ENCODE measurements around the gene TMEM232.

The TMEM232 gene

GRCh38 chr5:110439296-110439695, 287.2 kb downstream of the TMEM232 start:
- H3K27me3 Mint-ChIP-seq = no peaks in the 10 kb centered on the region
- no peak overlapping the region for H3K27ac Mint-ChIP-seq
- no peak for DNase-seq
- no peaks in the 10 kb centered on the region for H3K36me3 Mint-ChIP-seq (ENCODE audit: insufficient read depth)
- no peaks in the 10 kb centered on the region for H3K9me3 Mint-ChIP-seq
- H3K4me1 Mint-ChIP-seq (ENCODE audit: low read depth in 2 of 2) = no peaks in the 10 kb centered on the region
- ATAC-seq (replicated peaks) = no peak
- no peak overlapping the region for H3K4me3 Mint-ChIP-seq

DNA sequence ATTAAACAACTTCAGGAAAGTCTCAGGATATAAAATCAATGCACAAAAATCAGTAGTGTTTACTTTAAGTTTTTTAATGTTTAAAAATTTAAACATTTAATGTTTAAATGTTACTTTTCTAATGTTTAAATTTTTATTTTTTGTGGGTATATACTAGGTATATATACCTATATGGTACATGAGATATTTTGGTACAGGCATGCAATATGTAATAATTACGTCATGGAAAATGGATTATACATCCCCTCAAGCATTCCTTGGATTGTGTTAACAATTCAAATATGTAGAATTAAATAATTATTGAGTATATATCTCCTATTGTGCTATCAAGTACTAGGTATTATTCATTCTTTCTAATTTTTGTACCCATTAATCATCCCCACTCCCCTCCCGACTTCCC, 291.3 kb downstream of the TMEM232 start:
- no peak for ATAC-seq (replicated peaks)
- H3K27ac Mint-ChIP-seq = no peak overlapping the region
- no peaks in the 10 kb centered on the region for H3K27me3 Mint-ChIP-seq
- no peak overlapping the region for H3K4me3 Mint-ChIP-seq
- H3K9me3 Mint-ChIP-seq = peaks cover 2 to 7% of the 10 kb centered on the region in 2 donors
- no peak for DNase-seq
- H3K36me3 Mint-ChIP-seq (ENCODE audit: insufficient read depth) = no peaks in the 10 kb centered on the region
- no peaks in the 10 kb centered on the region for H3K4me1 Mint-ChIP-seq (ENCODE audit: low read depth in 2 of 2)

DNA sequence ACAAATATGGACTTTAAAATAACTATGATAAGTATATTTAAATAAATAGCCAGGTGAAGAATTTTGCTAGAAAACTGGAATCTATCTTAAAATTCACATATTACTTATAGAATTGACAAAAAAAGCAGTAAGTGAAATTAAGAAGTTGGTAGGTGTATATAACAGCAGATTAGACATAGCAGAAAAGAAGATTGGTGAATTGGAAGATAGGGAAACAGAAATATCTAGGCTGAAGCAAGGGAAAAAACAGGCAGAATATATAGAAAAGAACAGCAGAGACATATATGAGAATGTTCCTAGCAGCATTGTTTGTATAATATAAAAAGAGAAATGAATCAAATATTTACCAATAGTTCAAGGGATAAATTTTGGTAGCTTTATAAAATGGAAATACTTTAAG, 294.9 kb downstream of the TMEM232 start:
- Mint-ChIP-seq H3K4me1 (ENCODE audit: low read depth in 2 of 2) (no peaks in the 10 kb centered on the region), H3K9me3 (peaks cover 2 to 7% of the 10 kb centered on the region in 2 donors), H3K27me3 (peaks cover 0 to 13% of the 10 kb centered on the region in 2 donors), H3K4me3 (no peak overlapping the region), H3K36me3 (ENCODE audit: insufficient read depth) (no peaks in the 10 kb centered on the region), H3K27ac (no peak overlapping the region)
- DNase-seq (no peak), ATAC-seq (replicated peaks) (no peak)

- no peaks in the 10 kb centered on the region for H3K9me3 Mint-ChIP-seq
- no peak for DNase-seq
- no peaks in the 10 kb centered on the region for H3K36me3 Mint-ChIP-seq (ENCODE audit: insufficient read depth)
- no peak for ATAC-seq (replicated peaks)
- no peak overlapping the region for H3K27ac Mint-ChIP-seq
- no peak overlapping the region for H3K4me3 Mint-ChIP-seq
- H3K4me1 Mint-ChIP-seq (ENCODE audit: low read depth in 2 of 2) = no peaks in the 10 kb centered on the region
- H3K27me3 Mint-ChIP-seq = no peaks in the 10 kb centered on the region
These were observed 312.1 kb downstream of the TMEM232 start for GRCh38 chr5:110414360-110414759.

GRCh38 chr5:110413856-110414255, 312.6 kb downstream of the TMEM232 start:
- ATAC-seq (replicated peaks) = no peak
- Mint-ChIP-seq H3K36me3 (ENCODE audit: insufficient read depth) (no peaks in the 10 kb centered on the region), H3K27ac (no peak overlapping the region), H3K4me3 (no peak overlapping the region), H3K4me1 (ENCODE audit: low read depth in 2 of 2) (no peaks in the 10 kb centered on the region), H3K27me3 (no peaks in the 10 kb centered on the region), H3K9me3 (no peaks in the 10 kb centered on the region)
- no peak for DNase-seq

DNA sequence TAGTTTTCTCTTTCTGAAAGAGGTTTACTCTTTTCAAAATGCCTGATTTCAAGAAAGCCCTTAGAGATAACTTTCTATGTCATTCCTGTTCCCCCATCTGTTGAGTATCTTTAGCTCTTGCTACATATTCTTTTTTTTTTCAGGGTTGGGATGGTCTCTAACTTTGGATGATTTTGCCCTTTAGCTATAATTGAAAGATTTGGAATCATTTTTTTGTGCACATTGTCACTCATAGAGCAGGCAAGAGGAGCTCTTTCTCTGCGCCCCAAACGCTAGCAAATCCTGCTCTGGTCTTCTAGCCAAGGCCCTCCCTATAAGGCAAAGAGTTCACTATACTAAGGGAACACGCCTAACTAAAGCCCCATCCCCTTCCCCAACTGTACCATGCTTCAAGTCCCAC, 316.9 kb downstream of the TMEM232 start:
- no peak overlapping the region for H3K27ac Mint-ChIP-seq
- H3K4me3 Mint-ChIP-seq = no peak overlapping the region
- H3K9me3 Mint-ChIP-seq = no peaks in the 10 kb centered on the region
- ATAC-seq (replicated peaks) (no peak), DNase-seq (no peak)
- no peaks in the 10 kb centered on the region for H3K27me3 Mint-ChIP-seq
- no peaks in the 10 kb centered on the region for H3K4me1 Mint-ChIP-seq (ENCODE audit: low read depth in 2 of 2)
- H3K36me3 Mint-ChIP-seq (ENCODE audit: insufficient read depth) = no peaks in the 10 kb centered on the region

GRCh38 chr5:110402562-110402961, 323.9 kb downstream of the TMEM232 start:
- H3K4me1 Mint-ChIP-seq (ENCODE audit: low read depth in 2 of 2) = no peaks in the 10 kb centered on the region
- no peaks in the 10 kb centered on the region for H3K9me3 Mint-ChIP-seq
- peaks cover 0 to 8% of the 10 kb centered on the region in 2 donors for H3K27me3 Mint-ChIP-seq
- H3K27ac Mint-ChIP-seq = no peak overlapping the region
- ATAC-seq (replicated peaks) = no peak
- H3K4me3 Mint-ChIP-seq = no peak overlapping the region
- no peaks in the 10 kb centered on the region for H3K36me3 Mint-ChIP-seq (ENCODE audit: insufficient read depth)
- no peak for DNase-seq

DNA sequence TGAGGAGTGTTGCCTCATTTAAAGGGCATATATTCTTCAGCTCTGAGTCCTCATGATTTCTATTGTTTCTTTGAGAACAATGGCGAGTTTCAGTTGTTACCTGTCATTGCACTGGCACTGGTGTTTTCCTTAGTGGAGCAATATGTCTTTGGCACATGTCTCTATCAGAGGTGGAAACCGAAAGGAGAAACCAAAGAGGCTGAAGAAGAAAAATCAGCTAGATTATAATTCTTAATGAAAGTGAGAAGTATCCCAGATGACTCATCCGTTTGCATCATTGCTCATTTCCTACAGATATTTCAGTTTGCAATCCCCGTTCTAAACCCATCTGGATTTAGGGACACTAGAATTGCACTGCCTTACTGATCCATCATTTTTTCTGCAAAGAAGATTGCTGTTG, 324.6 kb downstream of the TMEM232 start:
- Mint-ChIP-seq H3K4me3 (no peak overlapping the region), H3K36me3 (ENCODE audit: insufficient read depth) (no peaks in the 10 kb centered on the region), H3K9me3 (no peaks in the 10 kb centered on the region), H3K27ac (no peak overlapping the region), H3K27me3 (peaks cover 0 to 8% of the 10 kb centered on the region in 2 donors), H3K4me1 (ENCODE audit: low read depth in 2 of 2) (no peaks in the 10 kb centered on the region)
- no peak for DNase-seq
- ATAC-seq (replicated peaks) = no peak

DNA sequence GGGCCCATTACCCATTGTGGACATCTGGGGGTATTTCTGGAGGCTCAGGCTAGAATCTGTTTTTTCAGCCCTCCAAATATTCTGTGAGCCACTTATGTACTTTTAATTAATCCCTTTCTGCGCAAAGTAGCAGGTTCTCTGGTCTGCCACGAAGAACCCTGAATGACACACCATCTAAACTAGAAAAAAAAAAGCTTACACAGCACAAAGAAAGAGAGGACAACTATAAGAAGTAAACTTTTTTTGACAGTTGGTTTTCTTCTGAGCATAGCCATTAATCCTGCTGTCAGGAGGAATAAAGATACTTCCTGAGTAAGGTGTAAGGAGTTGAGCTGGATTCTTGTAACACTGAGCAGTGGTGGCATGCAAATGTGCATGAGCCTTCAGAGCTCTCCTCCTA, 327.5 kb downstream of the TMEM232 start:
- Mint-ChIP-seq H3K27ac (no peak overlapping the region), H3K4me1 (ENCODE audit: low read depth in 2 of 2) (no peaks in the 10 kb centered on the region), H3K27me3 (peaks cover 0 to 8% of the 10 kb centered on the region in 2 donors), H3K36me3 (ENCODE audit: insufficient read depth) (no peaks in the 10 kb centered on the region), H3K9me3 (no peaks in the 10 kb centered on the region), H3K4me3 (no peak overlapping the region)
- DNase-seq = no peak
- ATAC-seq (replicated peaks) = no peak

- Mint-ChIP-seq H3K36me3 (ENCODE audit: insufficient read depth) (no peaks in the 10 kb centered on the region), H3K4me1 (ENCODE audit: low read depth in 2 of 2) (no peaks in the 10 kb centered on the region), H3K9me3 (no peaks in the 10 kb centered on the region), H3K27ac (no peak overlapping the region), H3K27me3 (no peaks in the 10 kb centered on the region), H3K4me3 (no peak overlapping the region)
- no peak for ATAC-seq (replicated peaks)
- no peak for DNase-seq
These were observed 329.2 kb downstream of the TMEM232 start for GRCh38 chr5:110397281-110397680.

DNA sequence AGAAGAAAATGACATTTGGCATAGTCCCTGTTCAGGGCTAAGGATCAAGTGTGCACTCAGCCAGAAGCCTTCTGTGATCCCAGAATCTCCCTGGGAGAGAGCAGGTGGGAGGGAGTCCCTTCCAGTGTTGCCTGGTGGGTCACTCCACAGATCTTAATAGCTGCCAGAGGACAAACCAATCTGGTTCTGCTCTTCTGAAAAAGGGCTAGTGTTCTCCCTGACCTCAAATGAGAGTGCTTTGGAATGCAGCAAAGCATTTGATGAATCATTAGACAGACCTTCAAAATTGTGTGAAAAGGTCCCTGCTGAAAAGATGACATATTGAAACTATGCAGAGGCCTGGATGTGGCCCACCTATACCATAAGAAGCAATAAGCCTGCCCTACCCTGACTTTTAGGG, 339.7 kb downstream of the TMEM232 start:
- H3K27me3 Mint-ChIP-seq = peaks cover 0 to 6% of the 10 kb centered on the region in 2 donors
- H3K4me1 Mint-ChIP-seq (ENCODE audit: low read depth in 2 of 2) = no peaks in the 10 kb centered on the region
- DNase-seq (no peak), ATAC-seq (replicated peaks) (no peak)
- no peak overlapping the region for H3K4me3 Mint-ChIP-seq
- no peaks in the 10 kb centered on the region for H3K36me3 Mint-ChIP-seq (ENCODE audit: insufficient read depth)
- H3K27ac Mint-ChIP-seq = no peak overlapping the region
- H3K9me3 Mint-ChIP-seq = no peaks in the 10 kb centered on the region

- no peak overlapping the region for H3K27ac Mint-ChIP-seq
- DNase-seq (no peak), ATAC-seq (replicated peaks) (no peak)
- H3K27me3 Mint-ChIP-seq = peaks cover 0 to 4% of the 10 kb centered on the region in 2 donors
- no peak overlapping the region for H3K4me3 Mint-ChIP-seq
- no peaks in the 10 kb centered on the region for H3K4me1 Mint-ChIP-seq (ENCODE audit: low read depth in 2 of 2)
- H3K36me3 Mint-ChIP-seq (ENCODE audit: insufficient read depth) = no peaks in the 10 kb centered on the region
- no peaks in the 10 kb centered on the region for H3K9me3 Mint-ChIP-seq
These were observed 343.2 kb downstream of the TMEM232 start for GRCh38 chr5:110383231-110383630.

DNA sequence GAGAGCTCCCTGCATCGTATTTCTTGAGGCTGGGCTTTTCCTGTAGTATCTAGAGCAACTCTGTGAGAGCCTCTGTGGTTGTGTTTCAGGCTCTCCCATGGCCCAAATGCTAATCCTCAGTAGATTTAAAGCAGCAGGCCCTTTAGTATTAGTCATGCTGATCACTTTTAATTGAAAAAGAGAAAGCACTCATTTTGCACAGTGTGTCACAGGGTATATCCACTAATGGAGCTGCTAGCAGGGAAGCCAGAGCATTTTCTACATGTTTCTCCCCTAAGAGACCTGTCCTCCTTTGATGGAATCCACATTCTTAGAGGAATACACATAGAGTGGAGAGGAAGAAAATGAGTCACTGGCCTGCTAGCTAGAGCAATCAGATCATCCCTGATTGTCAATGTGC, 348.5 kb downstream of the TMEM232 start:
- DNase-seq = no peak
- H3K9me3 Mint-ChIP-seq = no peaks in the 10 kb centered on the region
- H3K27me3 Mint-ChIP-seq = peaks cover 0 to 4% of the 10 kb centered on the region in 2 donors
- no peak for ATAC-seq (replicated peaks)
- no peak overlapping the region for H3K4me3 Mint-ChIP-seq
- H3K4me1 Mint-ChIP-seq (ENCODE audit: low read depth in 2 of 2) = no peaks in the 10 kb centered on the region
- no peaks in the 10 kb centered on the region for H3K36me3 Mint-ChIP-seq (ENCODE audit: insufficient read depth)
- H3K27ac Mint-ChIP-seq = no peak overlapping the region

DNA sequence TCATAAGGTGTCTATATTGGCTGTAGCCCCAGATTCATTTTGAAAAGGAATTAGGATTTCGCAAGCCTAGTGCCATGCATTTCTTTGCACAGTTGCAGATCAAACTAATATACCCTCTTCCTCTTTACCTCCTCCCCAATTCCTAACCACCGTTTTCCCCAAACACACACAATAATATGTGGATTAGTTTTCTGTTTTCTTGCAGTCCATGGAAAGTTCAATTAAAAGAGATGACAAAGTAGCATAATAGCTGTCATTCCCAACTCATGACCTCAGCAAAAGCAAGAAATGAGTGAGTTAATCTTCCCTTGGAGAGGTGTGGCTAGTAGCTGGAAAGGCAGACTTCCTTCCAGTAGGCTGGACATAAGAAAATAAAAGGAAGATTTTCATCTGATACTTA, 349.1 kb downstream of the TMEM232 start:
- Mint-ChIP-seq H3K9me3 (no peaks in the 10 kb centered on the region), H3K27me3 (peaks cover 0 to 4% of the 10 kb centered on the region in 2 donors), H3K4me3 (no peak overlapping the region), H3K4me1 (ENCODE audit: low read depth in 2 of 2) (no peaks in the 10 kb centered on the region), H3K36me3 (ENCODE audit: insufficient read depth) (no peaks in the 10 kb centered on the region), H3K27ac (no peak overlapping the region)
- ATAC-seq (replicated peaks) (no peak), DNase-seq (no peak)

- Mint-ChIP-seq H3K4me3 (no peak overlapping the region), H3K9me3 (no peaks in the 10 kb centered on the region), H3K4me1 (ENCODE audit: low read depth in 2 of 2) (no peaks in the 10 kb centered on the region), H3K36me3 (ENCODE audit: insufficient read depth) (no peaks in the 10 kb centered on the region), H3K27me3 (peaks cover 0 to 4% of the 10 kb centered on the region in 2 donors), H3K27ac (no peak overlapping the region)
- ATAC-seq (replicated peaks) (no peak), DNase-seq (no peak)
These were observed 350.1 kb downstream of the TMEM232 start for GRCh38 chr5:110376281-110376951.
